DOHH2 (cell line): ENCODE measurements around the gene ATP11A.

Experiments
- H3F3A ChIP-seq: fragments of 200-600 bp; sonication (generic), shearing (Covaris generic); 2 replicates; pipeline ENCODE4 v1.6.0; 2016; ENCODE audit warnings: antibody characterized with exemption, mild to moderate bottlenecking; ENCODE audit not compliant: control insufficient read depth, insufficient read depth
- H3K27ac ChIP-seq: fragments of 200-600 bp; sonication (generic); 2 replicates; pipeline ENCODE4 v1.5.1; 2014; ENCODE audit warnings: low read depth, mild to moderate bottlenecking, low read length, moderate library complexity
- H3K27me3 ChIP-seq: fragments of 200-600 bp; sonication (generic); 2 replicates; pipeline ENCODE4 v1.6.1; 2014; ENCODE audit warnings: mild to moderate bottlenecking, low read length, mixed read lengths; ENCODE audit not compliant: control insufficient read depth
- H3K36me3 ChIP-seq: fragments of 200-600 bp; sonication (generic); 2 replicates; pipeline ENCODE4 v1.6.1; 2014; ENCODE audit warnings: mild to moderate bottlenecking, low read length, moderate library complexity, mixed read lengths; ENCODE audit not compliant: control insufficient read depth
- H3K4me1 ChIP-seq: fragments of 200-600 bp; sonication (generic); 2 replicates; pipeline ENCODE4 v1.6.1; 2014; ENCODE audit warnings: mild to moderate bottlenecking, low read length, mixed read lengths; ENCODE audit not compliant: control insufficient read depth
- H3K4me2 ChIP-seq: fragments of 200-600 bp; sonication (generic); 2 replicates; pipeline ENCODE4 v1.6.0; 2014; ENCODE audit warnings: mild to moderate bottlenecking, low read length, moderate library complexity
- H3K4me3 ChIP-seq: fragments of 200-600 bp; sonication (generic); 2 replicates; pipeline ENCODE4 v1.5.1; 2014; ENCODE audit warnings: mild to moderate bottlenecking, low read length, mixed read lengths
- H3K79me2 ChIP-seq: fragments of 200-600 bp; sonication (generic); 2 replicates; pipeline ENCODE4 v1.6.1; 2014; ENCODE audit warnings: mild to moderate bottlenecking, low read length, mixed read lengths; ENCODE audit not compliant: control insufficient read depth
- H3K9me2 ChIP-seq: fragments of 200-600 bp; sonication (generic); replicated peaks from 2 replicates; pipeline ENCODE4 v1.6.1; 2014; ENCODE audit warnings: mild to moderate bottlenecking, low read length, mixed read lengths; ENCODE audit not compliant: control insufficient read depth
- H3K9me3 ChIP-seq: fragments of 200-600 bp; sonication (generic); 2 replicates; pipeline ENCODE4 v1.6.1; 2014; ENCODE audit warnings: antibody characterized with exemption, low read length, mixed read lengths; ENCODE audit not compliant: control insufficient read depth, insufficient read depth
- H4K20me1 ChIP-seq: fragments of 200-600 bp; sonication (generic); 2 replicates; pipeline ENCODE4 v1.6.0; 2014; ENCODE audit warnings: low read depth, mild to moderate bottlenecking, antibody characterized with exemption, low read length, moderate library complexity; ENCODE audit not compliant: control insufficient read depth, insufficient read depth
- EZH2phosphoT487 ChIP-seq: fragments of 200-600 bp; sonication (generic); IDR thresholded peaks from 2 replicates; pipeline ENCODE4 v1.6.1; 2017; ENCODE audit warnings: borderline replicate concordance, mild to moderate bottlenecking, antibody characterized with exemption, low read length, moderate library complexity, mixed read lengths
- TF ChIP-seq, protein P1 (sequence below): fragments of 200-600 bp; sonication (generic); IDR thresholded peaks from one replicate; pipeline ENCODE4 v1.5.1; 2014; ENCODE audit warnings: antibody characterized with exemption, mild to moderate bottlenecking, low read depth, low read length; ENCODE audit not compliant: poor library complexity, severe bottlenecking

ATP11A gene

DNA sequence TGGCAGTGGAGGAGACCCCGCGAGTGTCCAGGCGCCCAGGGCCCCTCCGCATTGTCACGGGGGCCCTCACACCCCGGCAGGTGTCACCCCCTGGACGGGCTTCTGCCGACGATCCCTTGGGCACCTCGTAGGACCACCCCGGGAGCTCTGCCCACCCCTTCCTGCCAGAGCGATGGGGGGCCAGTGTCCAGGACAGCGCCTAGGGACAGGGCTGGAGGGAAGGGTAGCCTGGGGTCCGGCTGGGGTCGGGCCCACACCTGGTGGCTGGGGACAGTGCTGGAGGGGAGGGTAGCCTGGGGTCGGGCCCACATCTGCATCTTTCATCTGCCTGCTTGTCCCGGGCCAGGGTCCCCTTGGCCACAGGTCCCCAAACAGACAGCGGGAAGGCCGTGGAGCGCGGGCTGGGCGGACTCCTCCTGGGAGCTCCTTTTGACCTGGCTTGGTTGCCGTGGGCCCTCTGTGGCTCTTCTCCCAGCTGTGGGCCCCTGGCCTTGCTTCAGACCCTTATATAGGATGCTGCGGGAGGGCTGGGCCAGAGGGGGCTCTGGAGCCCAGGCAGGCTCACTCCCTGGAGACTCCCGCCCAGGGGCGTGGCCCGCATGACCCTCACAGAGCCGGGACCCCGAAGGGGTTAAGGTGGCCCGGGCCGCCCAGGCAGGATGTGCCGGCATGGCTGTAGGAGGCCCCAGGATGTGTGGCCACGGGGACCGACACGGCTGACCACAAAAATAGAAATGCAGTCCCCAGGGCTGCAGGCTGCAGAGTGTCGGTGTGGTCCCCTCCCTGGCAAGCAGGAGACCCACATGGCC is 205.0 kb downstream of the ATP11A start:
- TF ChIP-seq, protein P1, sequence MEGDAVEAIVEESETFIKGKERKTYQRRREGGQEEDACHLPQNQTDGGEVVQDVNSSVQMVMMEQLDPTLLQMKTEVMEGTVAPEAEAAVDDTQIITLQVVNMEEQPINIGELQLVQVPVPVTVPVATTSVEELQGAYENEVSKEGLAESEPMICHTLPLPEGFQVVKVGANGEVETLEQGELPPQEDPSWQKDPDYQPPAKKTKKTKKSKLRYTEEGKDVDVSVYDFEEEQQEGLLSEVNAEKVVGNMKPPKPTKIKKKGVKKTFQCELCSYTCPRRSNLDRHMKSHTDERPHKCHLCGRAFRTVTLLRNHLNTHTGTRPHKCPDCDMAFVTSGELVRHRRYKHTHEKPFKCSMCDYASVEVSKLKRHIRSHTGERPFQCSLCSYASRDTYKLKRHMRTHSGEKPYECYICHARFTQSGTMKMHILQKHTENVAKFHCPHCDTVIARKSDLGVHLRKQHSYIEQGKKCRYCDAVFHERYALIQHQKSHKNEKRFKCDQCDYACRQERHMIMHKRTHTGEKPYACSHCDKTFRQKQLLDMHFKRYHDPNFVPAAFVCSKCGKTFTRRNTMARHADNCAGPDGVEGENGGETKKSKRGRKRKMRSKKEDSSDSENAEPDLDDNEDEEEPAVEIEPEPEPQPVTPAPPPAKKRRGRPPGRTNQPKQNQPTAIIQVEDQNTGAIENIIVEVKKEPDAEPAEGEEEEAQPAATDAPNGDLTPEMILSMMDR, result no peak
- 0 out of 2 replicates have a peak, but pooled peaks have one; percentile 33 for TF ChIP-seq EZH2phosphoT487
- no peaks in the 10 kb centered on the region for H3K9me2 ChIP-seq
- H3F3A ChIP-seq, result peaks cover 5% of the 10 kb centered on the region
- H4K20me1 ChIP-seq, result no peaks in the 10 kb centered on the region
- peak overlapping the region; percentile 63 for H3K4me2 ChIP-seq
- no peaks in the 10 kb centered on the region for H3K9me3 ChIP-seq
- H3K36me3 ChIP-seq, result no peaks in the 10 kb centered on the region
- peak overlapping the region; percentile 50 for H3K4me3 ChIP-seq
- no peak overlapping the region for H3K27ac ChIP-seq
- no peaks in the 10 kb centered on the region for H3K79me2 ChIP-seq
- H3K27me3 ChIP-seq, result peaks cover 33% of the 10 kb centered on the region
- peaks cover 28% of the 10 kb centered on the region for H3K4me1 ChIP-seq

DNA sequence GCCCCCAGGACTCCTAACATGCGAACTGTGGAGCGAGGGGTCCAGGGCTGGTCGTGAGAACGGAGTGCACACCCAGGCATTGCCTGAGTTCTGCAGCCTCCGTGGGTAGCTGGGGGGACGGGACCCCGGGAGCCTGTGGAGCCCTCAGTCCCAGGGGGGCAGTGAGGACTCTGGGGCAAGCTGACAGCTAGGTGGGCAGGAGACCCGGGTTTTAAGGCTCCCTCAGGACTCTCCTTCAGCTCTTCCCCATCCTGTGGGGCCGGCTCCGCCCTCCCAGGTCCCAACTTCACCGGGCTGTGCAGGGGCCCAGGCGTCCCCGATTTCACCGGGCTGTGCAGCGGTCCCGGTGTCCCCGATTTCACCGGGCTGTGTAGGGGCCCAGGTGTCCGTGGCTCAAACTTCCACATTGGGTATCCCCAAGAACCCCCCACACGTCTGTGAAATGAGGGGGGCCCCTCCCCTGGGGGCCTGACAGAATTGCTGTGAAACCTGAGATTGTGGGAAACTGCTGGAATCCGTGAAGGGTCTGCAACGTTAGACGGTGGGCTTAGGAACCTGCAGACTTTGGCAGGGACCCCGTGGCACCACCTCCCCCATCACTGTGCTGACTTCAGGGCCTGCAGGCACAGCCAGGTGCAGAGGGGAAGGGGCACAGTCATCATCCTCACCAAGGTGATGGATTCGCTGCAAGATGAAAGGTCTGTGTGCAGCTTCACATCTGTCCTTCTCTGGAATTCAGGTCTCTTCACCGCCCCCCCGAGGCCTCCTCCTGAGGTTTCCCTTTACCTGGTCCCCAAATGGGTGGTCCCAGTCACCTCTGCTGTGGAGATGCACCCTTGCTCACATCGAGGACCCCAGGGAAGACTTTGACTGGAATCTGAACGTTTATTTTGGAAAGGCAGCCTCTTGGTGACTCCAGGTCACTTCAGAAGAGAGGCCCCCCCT is 206.0 kb downstream of the ATP11A start:
- H3K79me2 ChIP-seq, result no peaks in the 10 kb centered on the region
- peaks cover 33% of the 10 kb centered on the region for H3K27me3 ChIP-seq
- peak overlapping the region; percentile 63 for H3K4me2 ChIP-seq
- peaks cover 28% of the 10 kb centered on the region for H3K4me1 ChIP-seq
- H3K9me3 ChIP-seq, result no peaks in the 10 kb centered on the region
- H3F3A ChIP-seq, result peaks cover 5% of the 10 kb centered on the region
- no peaks in the 10 kb centered on the region for H3K36me3 ChIP-seq
- H3K27ac ChIP-seq, result no peak overlapping the region
- H3K9me2 ChIP-seq, result no peaks in the 10 kb centered on the region
- no peak overlapping the region for H3K4me3 ChIP-seq
- no peak for TF ChIP-seq EZH2phosphoT487
- TF ChIP-seq, protein P1, result no peak
- no peaks in the 10 kb centered on the region for H4K20me1 ChIP-seq

DNA sequence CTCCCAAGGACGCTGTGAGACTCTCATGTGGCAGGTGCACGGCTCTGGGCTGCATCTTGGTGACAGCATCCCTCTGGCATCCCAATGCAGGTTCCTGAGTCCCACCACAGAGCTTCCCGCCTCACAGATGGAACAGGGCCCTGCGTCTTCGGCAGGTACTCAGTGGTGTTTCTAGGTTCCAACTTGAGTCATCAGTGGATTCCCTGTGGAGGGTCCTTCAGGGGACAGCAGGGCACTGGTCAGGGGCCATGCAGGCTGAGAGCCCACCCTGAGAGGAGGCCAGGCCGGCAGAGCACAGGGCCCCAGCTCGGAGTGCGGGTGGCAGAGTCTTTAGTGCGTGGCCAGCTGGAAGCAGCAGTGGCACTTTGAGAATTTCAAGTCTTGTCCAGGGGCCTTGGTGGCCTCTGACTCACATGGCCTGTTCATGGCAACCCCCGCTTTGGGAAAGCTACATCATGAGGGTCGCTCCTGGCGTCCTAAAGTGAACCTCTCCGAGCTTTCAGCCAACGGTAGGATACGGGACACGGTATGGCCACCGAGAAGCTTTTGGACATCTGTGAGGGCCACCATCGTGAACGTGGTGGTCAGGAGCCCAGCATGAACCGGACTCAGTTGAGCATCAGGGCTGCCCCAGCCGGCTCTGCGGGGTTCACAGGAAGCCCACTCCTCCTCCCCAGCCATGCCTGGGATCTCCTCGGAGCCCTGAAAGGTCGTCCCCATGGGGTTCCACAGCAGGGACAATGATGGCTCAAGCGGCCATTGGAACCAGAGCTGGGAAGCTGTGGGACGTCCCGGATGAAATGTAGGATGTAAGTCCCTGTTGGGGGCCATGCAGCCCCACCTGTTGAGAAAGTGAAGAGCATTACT is 207.1 kb downstream of the ATP11A start:
- Histone ChIP-seq H3K4me2 (no peak overlapping the region), H3K9me2 (no peaks in the 10 kb centered on the region), H3K9me3 (no peaks in the 10 kb centered on the region), H3K27ac (no peak overlapping the region), H3K4me1 (peaks cover 28% of the 10 kb centered on the region), H3F3A (peaks cover 5% of the 10 kb centered on the region), H3K27me3 (peaks cover 33% of the 10 kb centered on the region), H3K79me2 (no peaks in the 10 kb centered on the region), H3K36me3 (no peaks in the 10 kb centered on the region), H3K4me3 (no peak overlapping the region), H4K20me1 (no peaks in the 10 kb centered on the region)
- no peak for TF ChIP-seq EZH2phosphoT487
- TF ChIP-seq, protein P1, result no peak
